RWPE1 (cell line): ENCODE data around the gene BHLHE41.

Experiments
- CTCF ChIA-PET: fragments of 350-600 bp; sonication (Branson Sonifier 250); formaldehyde crosslinking; extraction: SDS; loops from one replicate; lab custom pipeline; 2021; lab: Yijun Ruan, JAX
- POLR2A ChIA-PET: fragments of 400-600 bp; formaldehyde crosslinking; extraction: SDS; loops from one replicate; lab custom pipeline; 2020; ENCODE audit warnings: antibody characterized with exemption; ENCODE audit not compliant: low non-redundant PET; lab: Yijun Ruan, JAX
- DNase-seq: peaks from one replicate; pipeline ENCODE4 v3.0.0; 2012; ENCODE audit warnings: low spot score
- H3K27ac ChIP-seq: fragments of 450-650 bp; 2 replicates; pipeline ENCODE4 v1.5.1; 2017
- CTCF ChIP-seq: fragments of 450-650 bp; conservative IDR thresholded peaks from 2 replicates; pipeline ENCODE4 v1.5.1; 2017; ENCODE audit warnings: low read depth, mild to moderate bottlenecking

The BHLHE41 gene

GRCh38 chr12:26130728-26131127, 5.9 kb upstream of the BHLHE41 start:
- no peak overlapping the region for H3K27ac ChIP-seq
- no peak for DNase-seq
- CTCF ChIA-PET: interaction anchor here (0.7 kb wide), 1 partner anchor 215 kb away, joined by 3 read pairs; no protein-coding TSS in a partner anchor
- no peak for TF ChIP-seq CTCF
- POLR2A ChIA-PET: no interaction called here

GRCh38 chr12:26128168-26128567, 3.3 kb upstream of the BHLHE41 start:
- no peak for DNase-seq
- TF ChIP-seq CTCF: no peak
- H3K27ac ChIP-seq: no peak overlapping the region
- ChIA-PET CTCF (interaction anchor here (0.6 to 1.2 kb wide), 3 partner anchors 9 to 305 kb away, joined by 3 to 4 read pairs (median 4); no protein-coding TSS in a partner anchor), POLR2A (no interaction called here)

- ChIA-PET CTCF (interaction anchor here (0.6 to 1.2 kb wide), 2 partner anchors 96 to 306 kb away, joined by 3 read pairs; no protein-coding TSS in a partner anchor), POLR2A (no interaction called here)
- no peak overlapping the region for H3K27ac ChIP-seq
- no peak for DNase-seq
- TF ChIP-seq CTCF: no peak
These were observed 2.6 kb upstream of the BHLHE41 start for GRCh38 chr12:26127404-26127803.

- DNase-seq: peak; percentile 74
- ChIA-PET POLR2A (no interaction called here), CTCF (interaction anchor here (0.6 to 1.3 kb wide), 3 partner anchors 97 to 575 kb away, joined by 3 read pairs; no protein-coding TSS in a partner anchor)
- TF ChIP-seq CTCF: no peak
- H3K27ac ChIP-seq: peak overlapping the region; percentile 93
These were observed 1.8 kb upstream of the BHLHE41 start for GRCh38 chr12:26126340-26127284.

GRCh38 chr12:26125400-26126339, 833 bp upstream of the BHLHE41 start:
- TF ChIP-seq CTCF: no peak
- peak; percentile 84 for DNase-seq
- POLR2A ChIA-PET: no interaction called here
- CTCF ChIA-PET: interaction anchor here (0.5 to 1.3 kb wide), 2 partner anchors 101 to 576 kb away, joined by 3 to 4 read pairs; no protein-coding TSS in a partner anchor
- H3K27ac ChIP-seq: peak overlapping the region; percentile 93
